ENCODE data around the gene MOG.

GRCh38 chr6:29671026-29671425 lies 14.1 kb downstream of the MOG start:
- TF ChIP-seq CTCF (IDR thresholded peaks at IDR 0.05) (no peak), POLR2A (IDR thresholded peaks at IDR 0.05) (no peak)
